Measurements from ENCODE around the gene EFNA5. TPM values are rescaled to one million over a fixed set of nuclear protein-coding genes. Genes with fewer than 3 reads are reported as not detected.

EFNA5 gene
- total RNA-seq, 2 experiments from 2014 or later, result not detected

DNA sequence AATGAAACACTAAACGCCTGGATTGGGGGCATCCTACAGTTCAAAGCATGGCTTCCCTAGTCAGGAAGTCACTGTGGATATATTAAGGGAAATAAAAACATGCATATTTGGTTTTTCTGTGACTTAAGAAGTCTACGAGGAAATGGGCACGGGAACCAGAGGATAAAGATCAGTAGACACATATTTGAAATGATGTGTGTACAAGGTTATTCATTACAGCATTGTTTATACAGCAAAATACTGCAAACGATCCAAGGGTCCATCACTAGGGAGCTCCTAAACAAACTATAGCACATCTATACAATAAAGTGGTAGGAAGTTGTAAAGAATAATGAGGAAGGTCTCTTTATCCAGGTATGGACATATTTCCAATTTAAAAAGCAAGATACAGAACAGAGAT, 71.8 kb downstream of the EFNA5 start:
- ChIA-PET POLR2A (no interaction called here), CTCF (no interaction called here)
- H3K4me1 Mint-ChIP-seq (ENCODE audit: low read depth), result no peaks in the 10 kb centered on the region

DNA sequence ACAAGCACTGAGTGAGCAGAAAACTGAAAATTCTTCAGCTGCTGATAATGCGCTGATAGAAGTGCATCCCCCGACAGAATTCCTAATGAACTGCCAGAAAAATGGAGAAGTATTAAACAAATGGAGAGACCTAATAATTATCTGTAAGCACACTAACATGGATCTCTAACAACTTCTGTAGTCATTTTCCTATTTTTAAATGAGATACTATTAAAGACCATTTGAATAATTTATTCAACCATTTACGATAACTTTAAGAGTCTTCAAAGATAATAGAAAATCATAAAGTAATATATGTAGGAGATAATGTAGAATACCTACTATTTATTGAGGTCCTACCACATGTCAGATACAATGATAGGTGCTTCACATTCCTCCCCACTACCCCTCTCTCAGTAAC, 72.9 kb downstream of the EFNA5 start:
- no peak for DNase-seq
- no peak overlapping the region for H3K4me3 Mint-ChIP-seq

More for the DNA sequence above, 71.8 kb downstream of the EFNA5 start:
- Histone ChIP-seq H3K4me3 (ENCODE audit: low read length) (no peak overlapping the region), H3K27ac (ENCODE audit: low read depth in 1 of 2, low read length in 2 of 2) (no peak overlapping the region), H3K27me3 (ENCODE audit: control insufficient read depth in 1 of 2, insufficient read depth in 2 of 2, low read length in 2 of 2) (no peaks in the 10 kb centered on the region), H3K4me1 (ENCODE audit: insufficient read depth, low read length) (no peaks in the 10 kb centered on the region), H3K9me3 (ENCODE audit: control insufficient read depth in 1 of 2, insufficient read depth in 1 of 2, low read length in 2 of 2) (no peaks in the 10 kb centered on the region), H3K36me3 (ENCODE audit: insufficient read depth, low read length) (no peaks in the 10 kb centered on the region)
- Mint-ChIP-seq H3K9me3 (no peaks in the 10 kb centered on the region), H3K4me3 (no peak overlapping the region), H3K27me3 (peaks cover 5% of the 10 kb centered on the region), H3K27ac (no peak overlapping the region), H3K36me3 (ENCODE audit: low read depth) (no peaks in the 10 kb centered on the region)
- no peak for DNase-seq
- TF ChIP-seq, protein P1, sequence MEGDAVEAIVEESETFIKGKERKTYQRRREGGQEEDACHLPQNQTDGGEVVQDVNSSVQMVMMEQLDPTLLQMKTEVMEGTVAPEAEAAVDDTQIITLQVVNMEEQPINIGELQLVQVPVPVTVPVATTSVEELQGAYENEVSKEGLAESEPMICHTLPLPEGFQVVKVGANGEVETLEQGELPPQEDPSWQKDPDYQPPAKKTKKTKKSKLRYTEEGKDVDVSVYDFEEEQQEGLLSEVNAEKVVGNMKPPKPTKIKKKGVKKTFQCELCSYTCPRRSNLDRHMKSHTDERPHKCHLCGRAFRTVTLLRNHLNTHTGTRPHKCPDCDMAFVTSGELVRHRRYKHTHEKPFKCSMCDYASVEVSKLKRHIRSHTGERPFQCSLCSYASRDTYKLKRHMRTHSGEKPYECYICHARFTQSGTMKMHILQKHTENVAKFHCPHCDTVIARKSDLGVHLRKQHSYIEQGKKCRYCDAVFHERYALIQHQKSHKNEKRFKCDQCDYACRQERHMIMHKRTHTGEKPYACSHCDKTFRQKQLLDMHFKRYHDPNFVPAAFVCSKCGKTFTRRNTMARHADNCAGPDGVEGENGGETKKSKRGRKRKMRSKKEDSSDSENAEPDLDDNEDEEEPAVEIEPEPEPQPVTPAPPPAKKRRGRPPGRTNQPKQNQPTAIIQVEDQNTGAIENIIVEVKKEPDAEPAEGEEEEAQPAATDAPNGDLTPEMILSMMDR (IDR thresholded peaks at IDR 0.05), result no peak
- intact Hi-C loops (cut with DNase I, micrococcal nuclease), result no loop called here
- no peak for ATAC-seq (ENCODE audit: poor library complexity)

DNA sequence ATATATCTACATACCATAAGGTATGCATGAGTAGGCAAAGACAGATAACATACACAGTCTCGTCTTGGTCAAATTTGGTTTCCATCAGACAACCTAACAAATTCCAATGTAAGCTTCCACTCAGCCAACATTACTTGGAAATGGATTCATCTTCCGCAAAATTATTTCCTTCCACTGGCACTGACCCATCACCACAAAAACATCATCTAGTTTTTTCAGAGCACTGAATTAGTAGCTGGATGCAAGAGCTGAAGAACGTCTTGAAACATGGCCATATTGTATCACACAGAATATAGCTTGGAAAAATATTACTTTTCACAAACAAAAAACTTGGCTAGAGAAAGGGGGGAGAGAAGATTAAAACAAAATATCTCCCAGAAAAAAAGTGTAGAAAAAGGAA, 73.5 kb downstream of the EFNA5 start:
- Mint-ChIP-seq H3K36me3 (ENCODE audit: low read depth) (no peaks in the 10 kb centered on the region), H3K27me3 (peaks cover 5% of the 10 kb centered on the region), H3K27ac (no peak overlapping the region), H3K9me3 (no peaks in the 10 kb centered on the region), H3K4me1 (ENCODE audit: low read depth) (no peaks in the 10 kb centered on the region), H3K4me3 (no peak overlapping the region)
- no peaks in the 10 kb centered on the region for H3K9me3 ChIP-seq (ENCODE audit: control insufficient read depth in 1 of 2, insufficient read depth in 1 of 2, low read length in 2 of 2)
- no peak overlapping the region for H3K4me3 ChIP-seq (ENCODE audit: low read length)
- H3K27ac ChIP-seq (ENCODE audit: low read depth in 1 of 2, low read length in 2 of 2), result no peak overlapping the region
- TF ChIP-seq, protein P1 (IDR thresholded peaks at IDR 0.05), result no peak
- ChIA-PET POLR2A (no interaction called here), CTCF (no interaction called here)
- no peaks in the 10 kb centered on the region for H3K27me3 ChIP-seq (ENCODE audit: control insufficient read depth in 1 of 2, insufficient read depth in 2 of 2, low read length in 2 of 2)
- intact Hi-C loops (cut with DNase I, micrococcal nuclease), result no loop called here
- H3K36me3 ChIP-seq (ENCODE audit: insufficient read depth, low read length), result no peaks in the 10 kb centered on the region
- no peaks in the 10 kb centered on the region for H3K4me1 ChIP-seq (ENCODE audit: insufficient read depth, low read length)
- DNase-seq, result no peak
- ATAC-seq (ENCODE audit: poor library complexity), result no peak

More for the DNA sequence above, 72.9 kb downstream of the EFNA5 start:
- peaks cover 5% of the 10 kb centered on the region for H3K27me3 Mint-ChIP-seq
- ChIA-PET POLR2A (no interaction called here), CTCF (no interaction called here)
- no peaks in the 10 kb centered on the region for H3K36me3 Mint-ChIP-seq (ENCODE audit: low read depth)
- Histone ChIP-seq H3K9me3 (ENCODE audit: control insufficient read depth in 1 of 2, insufficient read depth in 1 of 2, low read length in 2 of 2) (no peaks in the 10 kb centered on the region), H3K27me3 (ENCODE audit: control insufficient read depth in 1 of 2, insufficient read depth in 2 of 2, low read length in 2 of 2) (no peaks in the 10 kb centered on the region), H3K4me1 (ENCODE audit: insufficient read depth, low read length) (no peaks in the 10 kb centered on the region), H3K27ac (ENCODE audit: low read depth in 1 of 2, low read length in 2 of 2) (no peak overlapping the region), H3K36me3 (ENCODE audit: insufficient read depth, low read length) (no peaks in the 10 kb centered on the region), H3K4me3 (ENCODE audit: low read length) (no peak overlapping the region)
- intact Hi-C loops (cut with DNase I, micrococcal nuclease), result no loop called here
- no peaks in the 10 kb centered on the region for H3K9me3 Mint-ChIP-seq
- H3K27ac Mint-ChIP-seq, result no peak overlapping the region
- no peaks in the 10 kb centered on the region for H3K4me1 Mint-ChIP-seq (ENCODE audit: low read depth)
- TF ChIP-seq, protein P1 (IDR thresholded peaks at IDR 0.05), result no peak
- no peak for ATAC-seq (ENCODE audit: poor library complexity)

All from CD4-positive, alpha-beta T cell (primary cell).